Islet of Langerhans (tissue), 1 donor: ENCODE data around the gene ATP6V1D.
"Not testable (repeated sequence)": the region's sequence is repeated elsewhere in the genome, so short reads cannot be mapped to it uniquely, and the experiment has no call there.

Experiments used
- FAIRE-seq: peaks from one replicate; lab custom pipeline; 2011; peaks lifted over from hg19 to GRCh38; lab: Jason Lieb, UNC

The ATP6V1D gene

DNA sequence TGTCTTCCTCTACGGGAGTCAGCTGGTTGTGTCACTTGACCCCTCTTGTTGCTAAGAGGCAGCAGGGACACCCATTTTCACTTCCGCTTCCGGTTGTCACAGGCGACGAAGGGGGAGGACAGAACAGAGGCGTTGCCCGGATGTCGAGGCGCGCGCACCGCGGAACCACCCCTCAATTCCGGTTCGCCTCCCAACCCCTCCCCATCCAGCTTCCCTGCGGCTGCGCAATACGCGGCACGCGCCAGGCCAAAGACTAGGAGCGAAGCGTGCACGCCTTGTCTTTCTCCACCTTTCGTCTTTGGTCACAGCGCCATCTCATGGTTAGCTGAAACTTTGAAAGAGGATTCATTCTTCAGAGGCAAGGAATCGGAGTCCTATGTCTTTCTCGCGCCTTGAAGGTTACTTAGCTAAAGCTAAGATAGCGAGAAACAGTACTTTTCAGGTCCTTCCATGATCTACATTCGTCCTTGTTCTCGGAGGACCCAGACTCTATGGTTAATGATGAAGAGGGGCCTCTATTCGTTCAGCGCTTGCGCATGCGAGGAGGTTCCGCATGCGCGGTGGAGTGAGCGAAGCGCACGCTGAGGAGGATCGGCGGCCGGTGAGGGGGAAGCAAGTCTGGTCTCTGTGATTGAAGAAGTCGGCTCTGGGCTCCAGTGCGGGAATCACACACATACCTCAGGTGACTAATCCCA, at the start of gene ATP6V1D, which contains the start of gene EIF2S1:
TSS of gene ATP6V1D (minus strand) at position 30 of the 695 bp plus-strand sequence. CDS start 106 bp downstream, outside the sequence.
TSS of gene EIF2S1 (plus strand) at position 554 of the 695 bp plus-strand sequence. CDS start 4,440 bp downstream, outside the sequence.
- FAIRE-seq: peak; percentile 98

DNA sequence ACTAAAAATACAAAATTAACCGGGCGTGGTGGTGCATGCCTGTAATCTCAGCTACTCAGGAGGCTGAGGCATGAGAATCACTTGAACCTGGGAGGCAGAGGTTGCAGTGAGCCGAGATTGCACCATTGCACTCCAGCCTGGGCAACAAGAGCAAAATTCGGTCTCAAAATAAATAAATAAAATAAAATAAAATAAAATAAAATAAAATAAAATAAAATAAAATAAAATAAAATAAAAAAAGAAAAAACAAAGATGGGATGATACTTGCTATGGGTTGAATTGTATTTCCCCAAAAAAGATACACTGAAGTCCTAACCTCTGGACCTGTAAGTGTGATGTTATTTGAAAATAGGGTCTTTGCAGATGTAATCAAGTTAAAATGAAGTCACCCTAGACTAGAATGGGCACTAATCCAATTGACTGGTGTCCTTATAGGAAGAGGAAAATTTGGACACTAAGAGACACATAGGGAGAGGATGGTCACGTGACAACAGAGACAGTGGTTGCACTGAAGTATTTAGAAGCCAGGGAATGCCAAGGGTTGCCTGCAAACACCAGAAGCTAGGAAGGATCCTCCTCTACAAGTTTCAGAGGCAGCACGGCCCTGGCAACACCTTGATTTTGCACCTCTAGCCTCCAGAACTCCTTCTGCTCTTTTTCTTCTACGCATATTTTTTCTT, 48.7 kb upstream of the ATP6V1D start:
- FAIRE-seq: not testable (repeated sequence)

DNA sequence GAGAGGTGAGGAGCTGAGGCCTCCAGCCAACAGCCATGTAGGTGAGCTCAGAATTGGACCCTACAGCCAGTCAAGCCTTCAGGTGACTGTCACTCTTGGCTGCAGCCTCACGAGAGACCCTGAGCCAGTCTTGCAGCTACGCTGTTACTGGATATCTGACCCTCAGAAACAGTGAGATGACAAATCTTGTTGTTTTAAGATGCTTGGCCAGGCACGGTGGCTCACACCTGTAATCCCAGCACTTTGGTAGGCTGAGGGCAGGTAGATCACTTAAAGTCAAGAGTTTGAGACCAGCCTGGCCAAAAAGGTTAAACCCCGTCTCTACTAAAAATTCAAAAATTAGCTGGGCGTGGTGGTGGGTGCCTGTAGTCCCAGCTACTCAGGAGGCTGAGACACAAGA, 46.2 kb upstream of the ATP6V1D start:
- FAIRE-seq: no peak

- no peak for FAIRE-seq
Measured at GRCh38 chr14:67400434-67400833, 40.8 kb upstream of the ATP6V1D start.

DNA sequence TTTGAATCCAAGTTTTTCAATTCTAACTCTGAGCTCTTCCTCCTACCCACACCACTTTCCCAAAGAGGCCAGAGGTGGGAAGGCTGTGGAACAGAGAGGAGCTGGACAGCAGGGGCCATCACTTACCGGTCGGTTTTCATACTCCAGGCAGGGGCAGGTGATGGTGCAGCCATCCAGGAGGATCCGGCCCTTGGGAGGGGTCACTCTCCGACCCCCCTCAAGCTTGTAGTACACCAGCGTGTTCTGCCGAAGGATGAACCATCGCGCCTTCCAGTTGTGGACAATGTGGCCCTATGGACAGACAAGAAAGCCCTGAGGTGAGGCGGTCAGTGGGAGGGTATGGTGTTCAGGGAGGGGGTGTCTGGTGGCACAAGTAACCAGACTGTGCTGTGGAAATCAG, 37.9 kb upstream of the ATP6V1D start:
- FAIRE-seq: no peak

GRCh38 chr14:67396381-67396970, 36.9 kb upstream of the ATP6V1D start:
- FAIRE-seq: no peak

- no peak for FAIRE-seq
Measured at GRCh38 chr14:67395876-67396189, 36.2 kb upstream of the ATP6V1D start.

GRCh38 chr14:67395086-67395875, 35.7 kb upstream of the ATP6V1D start:
- FAIRE-seq: no peak

GRCh38 chr14:67393689-67394088, 34.1 kb upstream of the ATP6V1D start:
- FAIRE-seq: no peak

DNA sequence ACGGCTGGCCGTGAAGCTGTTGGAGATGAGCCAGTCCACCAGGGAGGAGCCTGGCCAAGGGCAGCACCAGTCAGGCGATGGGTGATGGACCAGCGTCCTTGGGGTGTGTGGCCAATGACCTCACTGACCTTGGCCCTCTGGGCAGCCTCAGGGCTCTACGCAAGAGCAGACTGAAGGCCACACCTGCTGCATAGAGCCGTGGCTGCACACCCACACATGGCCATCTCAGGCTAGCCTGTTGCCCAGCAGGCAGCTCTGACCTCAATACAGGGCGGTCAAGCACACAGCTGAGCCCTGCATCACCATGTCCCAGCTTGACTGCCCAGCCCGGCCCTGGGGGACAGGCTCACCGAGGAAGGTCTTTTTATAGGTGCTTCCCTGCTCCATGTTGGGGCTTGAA, 33.2 kb upstream of the ATP6V1D start:
- no peak for FAIRE-seq

DNA sequence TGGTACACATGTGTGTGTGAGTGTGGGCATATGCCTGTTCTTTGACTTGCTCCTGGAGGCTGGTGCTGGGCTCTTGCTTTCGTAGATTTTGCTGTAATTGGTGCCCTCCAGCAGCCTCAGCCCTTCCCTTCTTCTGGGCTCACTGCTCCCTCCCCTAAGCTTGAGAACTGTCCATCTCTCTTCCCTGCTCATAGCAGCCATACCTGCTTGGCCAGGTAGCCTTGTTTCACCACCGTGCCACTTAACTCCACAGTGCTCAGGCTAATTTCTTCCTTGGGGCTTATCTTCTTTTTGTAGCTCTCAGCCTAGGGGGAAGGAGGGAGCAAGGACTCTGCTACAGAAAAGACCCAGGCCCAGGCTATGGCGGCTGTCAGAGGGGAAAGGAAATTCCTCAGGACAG, 32.5 kb upstream of the ATP6V1D start:
- FAIRE-seq: no peak

GRCh38 chr14:67391268-67391667, 31.7 kb upstream of the ATP6V1D start:
- FAIRE-seq: no peak

- FAIRE-seq: no peak
Measured at GRCh38 chr14:67389811-67390534, 30.4 kb upstream of the ATP6V1D start.

DNA sequence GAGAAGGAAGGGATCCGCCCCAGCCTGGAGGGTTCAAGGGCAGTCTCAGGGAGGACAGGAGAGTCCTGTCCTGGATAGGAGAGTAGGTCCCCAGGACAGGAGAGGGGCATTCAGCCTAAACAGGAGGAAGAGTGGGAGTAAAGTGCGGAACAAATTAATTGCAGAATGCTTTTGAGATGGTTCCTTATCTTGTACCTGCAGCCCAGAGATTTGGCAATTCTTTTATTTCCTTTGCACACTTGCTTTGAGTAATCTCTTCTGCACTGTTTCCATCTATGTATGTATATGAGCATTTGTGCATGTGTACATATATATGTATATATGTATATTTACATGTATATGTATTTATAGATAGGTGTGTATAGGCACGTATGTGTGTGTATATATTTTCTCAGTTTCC, 29.7 kb upstream of the ATP6V1D start:
- no peak for FAIRE-seq

- no peak for FAIRE-seq
Measured at GRCh38 chr14:67387195-67387594, 27.6 kb upstream of the ATP6V1D start.

DNA sequence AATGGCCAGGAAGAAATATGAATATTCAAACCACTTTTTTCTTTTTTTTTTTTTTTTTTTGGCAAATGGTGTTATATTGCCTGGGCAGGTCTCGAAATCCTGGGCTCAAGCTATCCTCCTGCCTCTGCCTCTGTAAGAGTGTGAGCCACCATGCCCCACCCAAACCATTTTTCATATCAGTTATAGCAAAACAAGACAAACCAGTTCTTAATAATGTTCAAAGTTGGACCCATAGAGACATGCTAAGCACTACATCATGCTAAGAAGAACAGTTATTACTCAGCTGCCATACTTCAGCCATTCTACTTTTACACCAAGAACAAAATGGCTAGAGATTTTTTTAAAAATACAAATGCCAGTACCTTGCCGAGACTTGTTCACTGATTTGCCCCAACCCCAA, 26.0 kb upstream of the ATP6V1D start:
- no peak for FAIRE-seq

GRCh38 chr14:67385120-67385519, 25.5 kb upstream of the ATP6V1D start:
- FAIRE-seq: no peak

DNA sequence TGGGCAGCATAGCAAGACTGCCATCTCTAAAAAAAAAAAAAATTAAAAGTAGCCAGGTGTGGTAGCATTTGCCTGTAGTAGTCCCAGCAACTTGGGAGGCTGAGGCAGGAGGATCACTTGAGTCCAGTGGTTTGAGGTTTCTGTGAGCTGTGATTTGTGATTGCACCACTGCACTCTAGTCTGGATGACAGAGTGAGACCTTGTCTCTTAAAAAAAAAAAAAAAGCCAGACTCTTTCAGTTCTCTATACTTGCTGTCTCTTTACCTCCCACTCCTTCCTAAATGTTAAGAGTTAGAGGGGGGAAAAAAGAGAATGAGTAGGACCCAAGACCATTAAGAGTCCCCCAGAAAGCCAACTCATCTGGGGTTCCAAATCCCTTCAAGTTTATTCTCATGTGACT, 18.3 kb upstream of the ATP6V1D start:
- FAIRE-seq: no peak

DNA sequence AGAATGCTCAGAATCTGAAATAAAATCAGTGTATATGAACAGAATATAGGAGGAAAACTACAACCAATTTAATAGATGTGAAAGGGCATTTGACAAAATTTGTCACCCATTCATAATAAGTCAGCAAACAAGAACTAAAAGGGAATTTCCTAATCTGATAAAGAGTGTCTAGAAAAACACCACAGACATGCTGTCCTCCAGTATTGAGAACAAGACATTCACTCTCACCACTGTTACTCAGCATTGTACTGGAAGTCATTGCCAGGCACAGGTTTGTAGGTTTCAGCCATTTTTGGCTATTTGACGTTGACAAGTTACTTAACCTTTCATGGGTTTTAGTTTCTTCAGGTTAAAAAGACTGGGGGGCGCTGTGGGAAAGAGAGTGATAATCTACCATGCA, 13.7 kb upstream of the ATP6V1D start:
- FAIRE-seq: no peak

DNA sequence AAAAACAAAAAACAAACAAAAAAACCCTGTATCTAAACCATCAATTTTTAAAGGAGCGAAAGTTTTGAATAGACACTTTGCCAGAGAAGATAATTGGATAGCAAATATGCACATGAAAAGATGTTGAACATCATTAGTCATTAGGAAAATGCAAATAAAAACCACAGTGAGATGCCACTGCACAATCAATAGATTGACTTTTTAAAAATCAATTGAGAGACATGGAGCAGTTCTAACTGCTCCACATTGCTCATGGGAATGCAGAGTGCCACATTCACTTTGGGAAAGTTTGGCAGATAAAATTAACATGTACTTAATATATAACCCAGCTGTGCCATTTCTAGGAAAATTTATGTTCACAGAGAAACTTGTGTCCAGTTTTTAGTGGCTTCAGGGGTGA, 13.2 kb upstream of the ATP6V1D start:
- FAIRE-seq: no peak

GRCh38 chr14:67371247-67372148, 11.9 kb upstream of the ATP6V1D start:
- no peak for FAIRE-seq
